ENCODE data around the gene PIANP. TPM values are rescaled to one million over a fixed set of nuclear protein-coding genes. Genes with fewer than 3 reads are reported as not detected.

The PIANP gene
- total RNA-seq, 1 experiment from 2014 or later = not detected

DNA sequence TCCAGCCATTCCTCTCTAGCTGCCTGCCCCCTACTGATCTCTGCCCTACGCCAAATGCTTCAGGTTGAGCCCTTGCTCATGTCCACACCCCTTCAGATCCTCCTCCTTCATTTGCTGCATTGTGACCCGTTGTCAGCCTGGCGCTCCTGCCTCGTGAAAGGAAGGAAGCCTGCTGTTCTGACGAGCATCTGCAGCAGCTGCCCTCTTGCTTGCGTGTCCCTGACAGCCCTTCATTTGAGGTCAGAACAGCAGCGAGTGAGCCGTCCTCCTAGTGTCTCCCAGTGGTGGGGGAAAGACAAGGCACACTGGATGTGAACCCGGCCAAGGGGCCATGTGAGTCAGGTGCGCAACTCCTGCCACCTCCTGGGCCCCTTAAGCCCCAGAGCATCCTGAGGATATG is 3.0 kb upstream of the PIANP start:
- Histone ChIP-seq H3K4me2 (ENCODE audit: low read length) (no peak overlapping the region), H3K36me3 (ENCODE audit: control insufficient read depth in 1 of 2, insufficient read depth in 2 of 2, low read length in 2 of 2) (no peaks in the 10 kb centered on the region), H4K20me1 (ENCODE audit: insufficient read depth) (no peaks in the 10 kb centered on the region), H3K4me1 (ENCODE audit: control insufficient read depth in 1 of 2, insufficient read depth in 2 of 2, low read length in 2 of 2) (peaks cover 0 to 9% of the 10 kb centered on the region in 2 experiments; a peak in 2 of 4 replicates), H3K27me3 (ENCODE audit: insufficient read depth, low read length) (no peaks in the 10 kb centered on the region), H3K27ac (ENCODE audit: low read depth, low read length) (no peak overlapping the region), H2AFZ (ENCODE audit: low read depth, low read length, poor library complexity, severe bottlenecking) (no peak overlapping the region), H3K9me3 (ENCODE audit: control insufficient read depth in 1 of 2, insufficient read depth in 1 of 2, low read depth in 1 of 2, low read length in 2 of 2) (no peaks in the 10 kb centered on the region), H3K9me2 (ENCODE audit: insufficient read depth) (no peaks in the 10 kb centered on the region), H3K79me2 (ENCODE audit: insufficient read depth, low read length) (no peaks in the 10 kb centered on the region), H3K4me3 (replicated peaks in 1 of 2; ENCODE audit: low read depth in 1 of 2, low read length in 2 of 2) (no peak overlapping the region), H3K9ac (ENCODE audit: low read length) (no peak overlapping the region)
- intact Hi-C loops (cut with micrococcal nuclease) = no loop called here
- BruUV-seq (replicated peaks) = no TSS peak
- ChIA-PET POLR2A (no interaction called here), RAD21 (ENCODE audit: low non-redundant PET in 1 of 2, low total read pairs in 2 of 2, uncharacterized antibody in 2 of 2, unreplicated experiment in 2 of 2) (no interaction called here), CTCF (no interaction called here)
- TF ChIP-seq ZNF274 (IDR thresholded peaks at IDR 0.05; ENCODE audit: low read depth, low read length) (no peak), SRF (IDR thresholded peaks at IDR 0.05; ENCODE audit: low read depth) (no peak), SIN3A (IDR thresholded peaks at IDR 0.05; ENCODE audit: low read depth) (no peak), YY1 (IDR thresholded peaks at IDR 0.05; ENCODE audit: extremely low read depth, insufficient replicate concordance, low read depth, low read length) (no peak), SP1 (IDR thresholded peaks at IDR 0.05; ENCODE audit: low read depth) (no peak), EGR1 (IDR thresholded peaks at IDR 0.05; ENCODE audit: low read depth) (no peak), TCF7L2 (IDR thresholded peaks at IDR 0.05; ENCODE audit: borderline replicate concordance, extremely low read depth, insufficient read depth, insufficient read length) (no peak)
- TF ChIP-seq, protein P1, sequence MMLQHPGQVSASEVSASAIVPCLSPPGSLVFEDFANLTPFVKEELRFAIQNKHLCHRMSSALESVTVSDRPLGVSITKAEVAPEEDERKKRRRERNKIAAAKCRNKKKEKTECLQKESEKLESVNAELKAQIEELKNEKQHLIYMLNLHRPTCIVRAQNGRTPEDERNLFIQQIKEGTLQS (IDR thresholded peaks at IDR 0.05) = no peak
- TF ChIP-seq, protein P2, sequence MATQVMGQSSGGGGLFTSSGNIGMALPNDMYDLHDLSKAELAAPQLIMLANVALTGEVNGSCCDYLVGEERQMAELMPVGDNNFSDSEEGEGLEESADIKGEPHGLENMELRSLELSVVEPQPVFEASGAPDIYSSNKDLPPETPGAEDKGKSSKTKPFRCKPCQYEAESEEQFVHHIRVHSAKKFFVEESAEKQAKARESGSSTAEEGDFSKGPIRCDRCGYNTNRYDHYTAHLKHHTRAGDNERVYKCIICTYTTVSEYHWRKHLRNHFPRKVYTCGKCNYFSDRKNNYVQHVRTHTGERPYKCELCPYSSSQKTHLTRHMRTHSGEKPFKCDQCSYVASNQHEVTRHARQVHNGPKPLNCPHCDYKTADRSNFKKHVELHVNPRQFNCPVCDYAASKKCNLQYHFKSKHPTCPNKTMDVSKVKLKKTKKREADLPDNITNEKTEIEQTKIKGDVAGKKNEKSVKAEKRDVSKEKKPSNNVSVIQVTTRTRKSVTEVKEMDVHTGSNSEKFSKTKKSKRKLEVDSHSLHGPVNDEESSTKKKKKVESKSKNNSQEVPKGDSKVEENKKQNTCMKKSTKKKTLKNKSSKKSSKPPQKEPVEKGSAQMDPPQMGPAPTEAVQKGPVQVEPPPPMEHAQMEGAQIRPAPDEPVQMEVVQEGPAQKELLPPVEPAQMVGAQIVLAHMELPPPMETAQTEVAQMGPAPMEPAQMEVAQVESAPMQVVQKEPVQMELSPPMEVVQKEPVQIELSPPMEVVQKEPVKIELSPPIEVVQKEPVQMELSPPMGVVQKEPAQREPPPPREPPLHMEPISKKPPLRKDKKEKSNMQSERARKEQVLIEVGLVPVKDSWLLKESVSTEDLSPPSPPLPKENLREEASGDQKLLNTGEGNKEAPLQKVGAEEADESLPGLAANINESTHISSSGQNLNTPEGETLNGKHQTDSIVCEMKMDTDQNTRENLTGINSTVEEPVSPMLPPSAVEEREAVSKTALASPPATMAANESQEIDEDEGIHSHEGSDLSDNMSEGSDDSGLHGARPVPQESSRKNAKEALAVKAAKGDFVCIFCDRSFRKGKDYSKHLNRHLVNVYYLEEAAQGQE (IDR thresholded peaks at IDR 0.05; ENCODE audit: low read depth) = no peak
- TF ChIP-seq, protein P3, sequence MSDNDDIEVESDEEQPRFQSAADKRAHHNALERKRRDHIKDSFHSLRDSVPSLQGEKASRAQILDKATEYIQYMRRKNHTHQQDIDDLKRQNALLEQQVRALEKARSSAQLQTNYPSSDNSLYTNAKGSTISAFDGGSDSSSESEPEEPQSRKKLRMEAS (IDR thresholded peaks at IDR 0.05) = no peak
- ATAC-seq (peak; percentile 50), DNase-seq (ENCODE audit: low read depth, low spot score) (no peak)
